ENCODE results near the gene GPSM1.

DNA sequence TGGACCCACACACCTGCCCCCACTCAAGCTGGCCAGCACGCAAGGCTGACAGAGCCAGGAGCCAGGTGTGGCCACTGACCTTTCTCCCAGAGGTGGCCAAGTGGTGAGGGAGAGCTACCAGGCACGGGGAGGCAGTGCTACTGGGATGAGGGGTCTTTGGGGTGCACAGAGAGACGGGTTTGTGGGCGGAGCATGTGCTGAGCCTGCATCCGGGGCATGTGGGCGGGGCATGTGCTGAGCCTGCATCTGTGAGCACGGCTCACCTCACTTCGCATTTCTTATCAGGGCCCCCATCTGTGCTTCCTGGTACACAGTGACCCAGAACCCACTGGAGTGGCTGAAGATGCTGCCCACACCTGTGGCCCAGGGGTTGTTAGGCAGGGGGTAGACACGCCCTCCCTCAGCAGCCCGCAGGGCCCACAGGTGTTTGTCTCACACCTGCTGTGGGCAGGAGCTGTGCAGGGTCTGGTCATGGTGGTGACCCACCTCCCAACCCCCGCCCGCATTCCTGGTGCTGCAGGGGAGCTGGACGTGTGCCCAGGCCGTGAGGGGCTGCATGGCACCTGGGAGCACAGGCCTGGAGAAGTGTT is 45.0 kb upstream of the GPSM1 start:
- TF ChIP-seq EZH2 (IDR thresholded peaks at IDR 0.05) = no peak
- TF ChIP-seq POLR2AphosphoS5 (IDR thresholded peaks at IDR 0.05; ENCODE audit: borderline replicate concordance, low read depth, low read length) = no peak
- TF ChIP-seq FOXP2 (optimal IDR thresholded peaks at IDR 0.05; ENCODE audit: control extremely low read depth, extremely low read length, insufficient read depth) = no peak
